ENCODE data around the gene N4BP2L2.
A peak's percentile ranks its signal among the peaks of the same experiment; 100 is the strongest.

Gene N4BP2L2

DNA sequence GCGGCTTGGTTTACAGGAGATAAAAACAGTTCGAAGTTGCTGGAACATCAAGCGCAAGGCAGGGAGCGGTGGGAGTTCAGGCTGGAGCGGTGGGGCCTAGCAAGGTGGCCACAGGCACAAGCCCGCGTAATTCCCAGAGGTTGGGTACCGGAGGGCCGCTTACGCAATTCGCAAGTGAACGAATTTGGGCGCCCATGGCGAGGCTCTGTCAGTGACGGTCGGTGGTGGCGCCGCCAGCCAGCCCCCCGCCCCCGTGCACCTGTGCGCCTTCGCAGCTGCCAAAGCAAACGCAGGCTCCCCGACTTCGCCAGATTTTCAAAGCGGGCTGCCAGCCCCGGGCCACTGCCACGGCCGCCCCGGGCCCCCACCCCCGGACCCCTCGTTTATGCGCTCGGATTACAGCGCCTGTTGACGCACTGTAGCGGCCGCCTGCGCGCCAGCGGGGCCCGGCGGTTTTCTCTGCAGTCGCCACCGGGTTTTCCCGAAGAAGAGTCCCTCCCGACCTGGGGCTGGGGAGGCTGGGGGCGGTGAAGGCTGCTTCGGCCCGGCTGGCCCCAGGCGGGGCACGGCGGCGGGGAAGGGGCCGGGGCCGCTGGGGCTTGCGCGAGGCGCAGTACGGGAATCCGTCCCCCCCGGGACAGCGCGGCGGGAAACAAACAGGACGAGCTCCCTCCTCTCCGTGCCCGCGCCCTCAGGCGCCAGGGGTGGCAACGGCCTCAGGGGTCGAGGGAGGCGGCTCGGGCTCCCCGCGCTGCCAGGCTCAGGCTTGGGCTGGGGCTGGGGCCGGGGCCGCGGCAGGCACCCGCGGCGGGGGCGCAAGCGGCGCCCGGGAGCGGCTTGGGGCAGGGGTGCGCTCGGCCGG lies 111.4 kb downstream of the N4BP2L2 start:
- H3K4me1 ChIP-seq (ENCODE audit: control insufficient read depth, insufficient read depth, low read length) = no peaks in the 10 kb centered on the region
- H3K27ac ChIP-seq (ENCODE audit: low read length) = no peak overlapping the region
- WGBS (ENCODE audit: insufficient coverage, insufficient read length) = no CpG with 5 or more reads among the region's 90 CpGs
- H3K9me3 ChIP-seq (ENCODE audit: control insufficient read depth, insufficient read depth, low read length) = no peaks in the 10 kb centered on the region
- no peaks in the 10 kb centered on the region for H3K36me3 ChIP-seq (ENCODE audit: control insufficient read depth, insufficient read depth, low read length)
- H3K27me3 ChIP-seq (ENCODE audit: control insufficient read depth, insufficient read depth, low read length) = no peaks in the 10 kb centered on the region
- no peak for DNase-seq (ENCODE audit: low read depth, low spot score)
- peak overlapping the region; percentile 86 for H3K4me3 ChIP-seq (ENCODE audit: low read length)

DNA sequence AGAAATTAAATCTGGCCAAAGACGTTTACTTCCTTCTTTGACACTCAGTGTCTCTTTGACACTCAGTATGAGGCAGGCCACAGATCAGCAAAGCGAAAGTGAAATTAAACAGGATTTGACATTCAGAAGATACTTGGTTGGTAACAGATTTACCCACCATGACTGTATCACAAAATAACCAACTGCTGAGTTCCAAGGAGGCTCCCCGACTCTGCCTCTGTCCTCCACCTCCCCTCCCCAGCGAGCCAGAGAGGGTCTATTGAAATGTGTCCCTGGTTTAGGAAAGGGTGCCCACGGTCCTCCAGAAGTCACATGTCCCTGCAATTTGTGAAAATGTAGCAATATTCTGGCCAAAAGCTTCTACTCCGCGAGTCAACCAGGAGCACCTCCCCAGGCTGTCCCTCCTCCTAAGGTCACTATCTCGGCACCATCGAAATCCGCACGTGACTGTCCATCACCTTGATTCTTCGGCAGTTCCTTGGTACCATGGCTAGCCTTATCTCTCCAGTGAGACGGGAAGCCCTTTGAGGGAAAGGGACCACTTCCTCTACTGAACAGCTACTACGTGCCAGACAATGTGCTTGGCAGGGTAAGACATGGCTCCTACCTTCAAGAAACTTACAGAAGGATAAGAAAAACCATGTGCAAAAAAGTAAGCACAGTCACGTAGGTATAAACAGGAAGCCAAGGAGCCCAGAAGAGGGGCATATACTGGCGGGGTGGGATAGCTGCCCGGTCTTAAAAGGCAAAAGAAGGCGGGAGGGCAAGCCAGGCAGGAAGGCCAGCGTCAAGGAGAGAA lies 112.2 kb downstream of the N4BP2L2 start:
- H3K4me1 ChIP-seq (ENCODE audit: control insufficient read depth, insufficient read depth, low read length) = no peaks in the 10 kb centered on the region
- peak overlapping the region; percentile 86; the same call in 1 of the 2 replicates for H3K4me3 ChIP-seq (ENCODE audit: low read length)
- no peaks in the 10 kb centered on the region for H3K36me3 ChIP-seq (ENCODE audit: control insufficient read depth, insufficient read depth, low read length)
- H3K9me3 ChIP-seq (ENCODE audit: control insufficient read depth, insufficient read depth, low read length) = no peaks in the 10 kb centered on the region
- no peak for DNase-seq (ENCODE audit: low read depth, low spot score)
- H3K27me3 ChIP-seq (ENCODE audit: control insufficient read depth, insufficient read depth, low read length) = no peaks in the 10 kb centered on the region
- H3K27ac ChIP-seq (ENCODE audit: low read length) = no peak overlapping the region
- no CpG with 5 or more reads among the region's 19 CpGs for WGBS (ENCODE audit: insufficient coverage, insufficient read length)

DNA sequence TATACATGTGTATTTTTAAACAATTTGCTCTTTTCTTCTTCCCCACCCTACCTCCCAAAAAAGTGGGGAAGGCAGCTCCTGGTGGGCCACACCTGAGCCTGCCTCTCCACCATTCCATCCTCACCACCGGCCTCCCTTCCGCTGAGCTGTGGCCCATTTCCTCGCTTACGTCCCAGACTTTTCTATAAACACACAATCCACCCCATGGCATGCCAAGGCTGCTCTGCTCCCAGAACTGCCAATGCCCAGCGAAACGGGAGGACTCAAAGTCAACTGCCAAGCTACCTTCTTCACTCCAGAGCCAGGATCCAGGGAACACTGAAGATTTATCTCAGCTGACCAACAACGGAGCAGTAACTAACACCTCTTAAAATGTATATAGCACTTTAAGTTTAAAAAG lies 113.4 kb downstream of the N4BP2L2 start:
- no peaks in the 10 kb centered on the region for H3K27me3 ChIP-seq (ENCODE audit: control insufficient read depth, insufficient read depth, low read length)
- no peak overlapping the region for H3K4me3 ChIP-seq (ENCODE audit: low read length)
- no peak for DNase-seq (ENCODE audit: low read depth, low spot score)
- H3K9me3 ChIP-seq (ENCODE audit: control insufficient read depth, insufficient read depth, low read length) = no peaks in the 10 kb centered on the region
- H3K27ac ChIP-seq (ENCODE audit: low read length) = no peak overlapping the region
- H3K4me1 ChIP-seq (ENCODE audit: control insufficient read depth, insufficient read depth, low read length) = no peaks in the 10 kb centered on the region
- no peaks in the 10 kb centered on the region for H3K36me3 ChIP-seq (ENCODE audit: control insufficient read depth, insufficient read depth, low read length)
- no CpG with 5 or more reads among the region's 7 CpGs for WGBS (ENCODE audit: insufficient coverage, insufficient read length)

DNA sequence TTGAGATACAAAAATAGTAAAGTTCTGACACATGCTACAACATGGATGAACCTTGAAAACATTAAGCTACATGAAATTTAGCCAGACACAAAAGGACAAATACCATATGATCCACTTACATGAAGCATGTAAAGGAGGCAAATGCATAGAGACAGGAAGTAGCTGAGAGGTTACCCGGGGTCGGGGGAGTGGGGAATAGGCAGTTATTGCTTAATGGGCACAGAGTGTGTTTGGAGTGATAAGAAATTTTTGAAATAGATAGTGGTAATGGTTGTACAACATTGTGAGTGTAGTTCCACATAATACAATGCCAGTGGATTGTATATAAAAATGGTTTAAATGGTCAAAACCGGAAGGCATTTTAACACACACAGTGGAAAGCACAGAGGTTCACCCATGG lies 115.0 kb downstream of the N4BP2L2 start:
- DNase-seq (ENCODE audit: low read depth, low spot score) = no peak
- Histone ChIP-seq H3K4me3 (ENCODE audit: low read length) (no peak overlapping the region), H3K36me3 (ENCODE audit: control insufficient read depth, insufficient read depth, low read length) (0 out of 2 replicates have a peak, but pooled peaks cover 2% of the 10 kb centered on the region), H3K4me1 (ENCODE audit: control insufficient read depth, insufficient read depth, low read length) (no peaks in the 10 kb centered on the region), H3K27me3 (ENCODE audit: control insufficient read depth, insufficient read depth, low read length) (no peaks in the 10 kb centered on the region), H3K27ac (ENCODE audit: low read length) (no peak overlapping the region), H3K9me3 (ENCODE audit: control insufficient read depth, insufficient read depth, low read length) (no peaks in the 10 kb centered on the region)
- 100% methylated on average over 1 of the region's 3 CpGs for WGBS (ENCODE audit: insufficient coverage, insufficient read length)

DNA sequence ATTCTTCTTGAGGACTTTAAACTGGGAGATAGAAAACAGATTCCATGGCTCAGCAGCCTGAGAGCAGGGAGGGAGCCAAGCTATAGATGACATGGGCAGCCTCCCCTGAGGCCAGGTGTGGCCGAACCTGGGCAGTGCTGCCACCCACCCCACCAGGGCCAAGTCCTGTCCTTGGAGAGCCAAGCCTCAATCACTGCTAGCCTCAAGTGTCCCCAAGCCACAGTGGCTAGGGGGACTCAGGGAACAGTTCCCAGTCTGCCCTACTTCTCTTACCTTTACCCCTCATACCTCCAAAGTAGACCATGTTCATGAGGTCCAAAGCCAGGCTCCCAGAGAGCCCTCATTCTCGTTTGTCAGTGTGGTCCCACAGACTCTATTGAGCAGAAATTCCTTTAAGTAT lies 118.7 kb downstream of the N4BP2L2 start:
- H3K4me3 ChIP-seq (ENCODE audit: low read length) = no peak overlapping the region
- H3K36me3 ChIP-seq (ENCODE audit: control insufficient read depth, insufficient read depth, low read length) = 0 out of 2 replicates have a peak, but pooled peaks cover 2% of the 10 kb centered on the region
- WGBS (ENCODE audit: insufficient coverage, insufficient read length) = no CpG with 5 or more reads among the region's 2 CpGs
- H3K4me1 ChIP-seq (ENCODE audit: control insufficient read depth, insufficient read depth, low read length) = no peaks in the 10 kb centered on the region
- DNase-seq (ENCODE audit: low read depth, low spot score) = no peak
- no peaks in the 10 kb centered on the region for H3K27me3 ChIP-seq (ENCODE audit: control insufficient read depth, insufficient read depth, low read length)
- H3K27ac ChIP-seq (ENCODE audit: low read length) = no peak overlapping the region
- no peaks in the 10 kb centered on the region for H3K9me3 ChIP-seq (ENCODE audit: control insufficient read depth, insufficient read depth, low read length)

DNA sequence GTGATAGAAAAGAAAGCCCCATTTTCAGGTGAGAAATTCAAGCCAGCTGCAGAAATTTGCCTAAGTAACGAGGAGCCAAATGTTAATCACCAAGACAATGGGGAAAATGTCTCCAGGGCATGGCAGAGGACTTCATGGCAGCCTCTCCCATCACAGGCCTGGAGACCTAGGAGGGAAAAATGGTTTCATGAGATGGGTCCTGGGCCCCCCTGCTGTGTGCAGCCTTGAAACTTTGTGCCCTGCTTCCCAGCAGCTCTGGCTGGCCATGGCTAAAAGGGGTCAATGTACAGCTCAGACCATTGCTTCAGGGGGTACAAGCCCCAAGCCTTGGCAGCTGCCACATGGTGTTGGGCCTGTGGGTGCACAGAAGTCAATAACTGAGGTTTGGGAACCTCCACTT lies 120.6 kb downstream of the N4BP2L2 start:
- Histone ChIP-seq H3K9me3 (ENCODE audit: control insufficient read depth, insufficient read depth, low read length) (no peaks in the 10 kb centered on the region), H3K4me1 (ENCODE audit: control insufficient read depth, insufficient read depth, low read length) (no peaks in the 10 kb centered on the region), H3K36me3 (ENCODE audit: control insufficient read depth, insufficient read depth, low read length) (0 out of 2 replicates have a peak, but pooled peaks cover 2% of the 10 kb centered on the region), H3K27ac (ENCODE audit: low read length) (no peak overlapping the region), H3K4me3 (ENCODE audit: low read length) (no peak overlapping the region), H3K27me3 (ENCODE audit: control insufficient read depth, insufficient read depth, low read length) (no peaks in the 10 kb centered on the region)
- no CpG with 5 or more reads among the region's 1 CpG for WGBS (ENCODE audit: insufficient coverage, insufficient read length)
- no peak for DNase-seq (ENCODE audit: low read depth, low spot score)

DNA sequence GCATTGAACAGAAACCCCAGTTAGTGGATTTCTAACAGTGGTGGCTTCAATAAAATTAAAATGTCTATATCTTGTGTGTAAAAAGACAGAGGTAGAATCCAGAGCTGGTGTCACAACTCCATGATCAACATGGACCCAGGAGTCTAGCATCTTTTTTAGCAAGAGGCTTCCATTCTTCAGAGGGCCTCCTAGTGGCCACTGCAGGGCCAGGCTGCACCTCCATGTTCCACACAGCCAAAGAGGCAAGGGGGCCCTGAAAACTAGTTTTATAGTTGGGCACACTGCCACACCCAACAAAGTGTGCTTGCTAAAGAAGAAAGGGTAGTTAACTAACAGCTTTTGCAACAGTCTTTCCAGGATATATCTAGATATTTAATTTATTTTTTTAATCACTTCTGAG lies 123.6 kb downstream of the N4BP2L2 start:
- H3K27ac ChIP-seq (ENCODE audit: low read length) = no peak overlapping the region
- no peaks in the 10 kb centered on the region for H3K27me3 ChIP-seq (ENCODE audit: control insufficient read depth, insufficient read depth, low read length)
- no peaks in the 10 kb centered on the region for H3K4me1 ChIP-seq (ENCODE audit: control insufficient read depth, insufficient read depth, low read length)
- no peak for DNase-seq (ENCODE audit: low read depth, low spot score)
- no peak overlapping the region for H3K4me3 ChIP-seq (ENCODE audit: low read length)
- H3K36me3 ChIP-seq (ENCODE audit: control insufficient read depth, insufficient read depth, low read length) = 0 out of 2 replicates have a peak, but pooled peaks cover 2% of the 10 kb centered on the region
- H3K9me3 ChIP-seq (ENCODE audit: control insufficient read depth, insufficient read depth, low read length) = no peaks in the 10 kb centered on the region

DNA sequence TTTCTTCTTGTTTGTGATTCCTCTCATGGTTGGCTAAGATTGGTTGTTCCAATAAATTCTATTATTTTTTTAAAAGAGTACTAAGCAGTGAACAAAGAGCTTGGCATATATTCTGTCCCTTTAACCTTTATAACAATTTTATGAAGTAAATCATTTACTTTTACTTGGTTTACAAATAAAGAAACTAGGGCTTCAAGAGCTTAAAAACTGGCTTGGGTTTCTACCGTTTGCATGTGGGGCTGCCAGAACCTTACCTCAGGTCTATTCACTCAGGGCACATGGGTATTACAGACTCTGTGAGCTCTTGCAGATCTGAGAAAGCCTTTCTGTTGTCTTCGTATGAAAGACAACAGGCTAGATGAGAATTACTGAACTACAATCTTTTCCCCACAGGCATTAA lies 124.0 kb downstream of the N4BP2L2 start:
- H3K36me3 ChIP-seq (ENCODE audit: control insufficient read depth, insufficient read depth, low read length) = no peaks in the 10 kb centered on the region
- DNase-seq (ENCODE audit: low read depth, low spot score) = no peak
- H3K4me1 ChIP-seq (ENCODE audit: control insufficient read depth, insufficient read depth, low read length) = no peaks in the 10 kb centered on the region
- H3K27me3 ChIP-seq (ENCODE audit: control insufficient read depth, insufficient read depth, low read length) = no peaks in the 10 kb centered on the region
- WGBS (ENCODE audit: insufficient coverage, insufficient read length) = no CpG with 5 or more reads among the region's 2 CpGs
- H3K4me3 ChIP-seq (ENCODE audit: low read length) = no peak overlapping the region
- no peak overlapping the region for H3K27ac ChIP-seq (ENCODE audit: low read length)
- H3K9me3 ChIP-seq (ENCODE audit: control insufficient read depth, insufficient read depth, low read length) = no peaks in the 10 kb centered on the region

DNA sequence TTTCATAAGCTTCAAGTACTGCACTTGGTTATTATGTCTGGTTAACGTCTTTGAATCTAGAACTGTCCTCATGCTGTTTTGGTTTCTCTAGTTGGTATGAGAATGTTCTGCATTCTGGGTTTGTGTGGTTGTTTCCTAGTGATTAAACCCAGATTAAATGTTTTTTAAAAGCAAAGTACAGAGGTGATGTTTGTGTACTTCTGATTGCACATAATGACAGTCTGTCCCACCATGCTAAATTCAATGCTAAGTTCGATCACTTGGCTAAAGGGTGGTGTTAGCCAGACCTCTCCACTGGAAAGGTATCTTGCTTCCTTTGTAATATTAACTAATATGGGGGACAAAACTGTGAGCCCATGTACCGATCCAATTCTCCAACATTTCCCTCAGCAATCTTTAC lies 125.3 kb downstream of the N4BP2L2 start:
- WGBS (ENCODE audit: insufficient coverage, insufficient read length) = no CpG with 5 or more reads among the region's 3 CpGs
- Histone ChIP-seq H3K36me3 (ENCODE audit: control insufficient read depth, insufficient read depth, low read length) (no peaks in the 10 kb centered on the region), H3K27ac (ENCODE audit: low read length) (no peak overlapping the region), H3K4me3 (ENCODE audit: low read length) (no peak overlapping the region), H3K9me3 (ENCODE audit: control insufficient read depth, insufficient read depth, low read length) (no peaks in the 10 kb centered on the region), H3K27me3 (ENCODE audit: control insufficient read depth, insufficient read depth, low read length) (no peaks in the 10 kb centered on the region), H3K4me1 (ENCODE audit: control insufficient read depth, insufficient read depth, low read length) (peaks cover 2% of the 10 kb centered on the region; the same call in 1 of the 2 replicates)
- no peak for DNase-seq (ENCODE audit: low read depth, low spot score)

DNA sequence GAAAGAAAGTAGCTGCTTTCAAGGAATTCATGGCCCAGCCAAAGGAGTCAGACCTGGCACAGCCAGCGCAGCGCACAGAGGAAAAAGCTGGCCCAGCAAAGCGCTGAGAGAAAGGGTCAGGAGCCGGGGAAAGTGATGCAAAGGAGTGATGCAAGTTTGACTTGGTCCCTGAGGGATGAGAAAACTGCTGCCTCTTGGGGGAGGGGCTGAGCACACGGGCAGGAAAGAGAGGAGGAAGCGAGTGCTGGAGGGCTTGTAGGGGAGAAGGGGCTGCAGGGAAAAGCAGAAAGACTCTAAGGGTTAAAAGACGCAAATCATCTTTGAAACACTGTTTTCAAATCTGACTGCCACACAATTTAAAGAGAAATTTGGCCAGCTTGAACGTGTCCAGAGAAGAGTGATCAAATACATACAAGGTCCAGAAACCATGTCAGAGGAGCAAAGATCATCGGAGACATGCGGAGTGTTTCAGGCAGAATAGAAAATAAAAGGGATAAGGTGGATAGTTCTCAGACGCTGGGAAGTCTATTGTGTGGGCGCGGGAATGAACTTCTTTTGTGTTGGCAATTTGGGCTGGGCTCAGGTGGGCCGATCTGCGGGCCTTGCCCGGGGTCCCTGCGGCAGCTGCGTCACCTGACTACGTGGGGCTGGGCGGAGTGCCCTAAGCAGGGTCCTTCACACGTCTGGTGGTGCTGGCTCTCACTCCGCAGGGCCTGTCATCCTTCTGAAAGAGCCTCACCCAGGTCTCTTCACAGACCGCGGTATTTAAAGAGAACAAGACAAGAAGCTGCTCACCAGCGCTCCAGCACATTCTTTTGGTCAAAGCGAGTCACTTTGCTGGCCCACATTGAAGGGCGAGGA lies 128.8 kb downstream of the N4BP2L2 start:
- H3K27ac ChIP-seq (ENCODE audit: low read length) = no peak overlapping the region
- H3K9me3 ChIP-seq (ENCODE audit: control insufficient read depth, insufficient read depth, low read length) = no peaks in the 10 kb centered on the region
- no peak for DNase-seq (ENCODE audit: low read depth, low spot score)
- H3K4me3 ChIP-seq (ENCODE audit: low read length) = peak overlapping the region; percentile 20; the same call in 1 of the 2 replicates
- H3K36me3 ChIP-seq (ENCODE audit: control insufficient read depth, insufficient read depth, low read length) = no peaks in the 10 kb centered on the region
- H3K4me1 ChIP-seq (ENCODE audit: control insufficient read depth, insufficient read depth, low read length) = peaks cover 2% of the 10 kb centered on the region; the same call in 1 of the 2 replicates
- no peaks in the 10 kb centered on the region for H3K27me3 ChIP-seq (ENCODE audit: control insufficient read depth, insufficient read depth, low read length)
- WGBS (ENCODE audit: insufficient coverage, insufficient read length) = no CpG with 5 or more reads among the region's 27 CpGs

Measured in iPS DF 6.9 (cell line).